SK-N-SH (cell line): ENCODE results near the gene RAB3IP. TPM values are rescaled to one million over a fixed set of nuclear protein-coding genes. Genes with fewer than 3 reads are reported as not detected.

Experiments used
- CTCF ChIA-PET: fragments of 300-600, 350-600 bp; formaldehyde crosslinking; extraction: SDS; loops from one replicate; lab custom pipeline; 2021; lab: Yijun Ruan, JAX
- POLR2A ChIA-PET: fragments of 350-600 bp; sonication (Branson Sonifier 250); formaldehyde crosslinking; extraction: SDS; loops from one replicate; lab custom pipeline; 2020; ENCODE audit warnings: antibody characterized with exemption, inconsistent platforms; lab: Yijun Ruan, JAX
- DNase-seq: peaks from one replicate; pipeline ENCODE4 v3.0.0; 2012
- H2AFZ ChIP-seq: fragments of 200-600 bp; sonication (generic); 2 replicates; pipeline ENCODE4 v1.8.1; 2016; ENCODE audit warnings: antibody characterized with exemption, mild to moderate bottlenecking, low read depth
- H3F3A ChIP-seq: fragments of 200-600 bp; sonication (generic); replicated peaks from 2 replicates; pipeline ENCODE3; 2016; ENCODE audit warnings: antibody characterized with exemption, mild to moderate bottlenecking; ENCODE audit not compliant: insufficient read depth
- H3K27ac ChIP-seq, 2 experiments: fragments of 200-500 bp in 1 of 2; fragments of 200-600 bp in 1 of 2; sonication (Bioruptor generic) in 1 of 2; sonication (generic), shearing (Covaris generic) in 1 of 2; 2 replicates each; pipeline versions ENCODE4 v1.5.1 to v1.6.1; 2014 to 2016; ENCODE audit warnings: low read depth in 2 of 2, inconsistent platforms in 1 of 2, low read length in 1 of 2, mild to moderate bottlenecking in 1 of 2, mixed read lengths in 1 of 2
- H3K27me3 ChIP-seq: fragments of 200-600 bp; sonication (generic), shearing (Covaris generic); 2 replicates; pipeline ENCODE4 v1.6.1; 2016; ENCODE audit warnings: mixed run types; ENCODE audit not compliant: insufficient read depth
- H3K36me3 ChIP-seq, 2 experiments: fragments of 200-500 bp in 1 of 2; fragments of 200-600 bp in 1 of 2; sonication (Bioruptor generic) in 1 of 2; sonication (generic) in 1 of 2; replicated peaks in 1 of 2; 2 replicates each; pipeline versions ENCODE3 to v1.5.1; 2014 to 2016; ENCODE audit warnings: low read length in 1 of 2, mild to moderate bottlenecking in 1 of 2; ENCODE audit not compliant: insufficient read depth in 2 of 2, control insufficient read depth in 1 of 2
- H3K4me1 ChIP-seq, 2 experiments: fragments of 200-500 bp in 1 of 2; fragments of 200-600 bp in 1 of 2; sonication (Bioruptor generic) in 1 of 2; sonication (generic), shearing (Covaris generic) in 1 of 2; 2 replicates each; pipeline versions ENCODE4 v1.5.1 to v1.6.1; 2014 to 2016; ENCODE audit warnings: low read depth in 1 of 2, low read length in 1 of 2, mixed run types in 1 of 2; ENCODE audit not compliant: insufficient read depth in 2 of 2, control insufficient read depth in 1 of 2
- H3K4me2 ChIP-seq: fragments of 200-600 bp; sonication (generic), shearing (Covaris generic); 2 replicates; pipeline ENCODE4 v1.6.1; 2017; ENCODE audit warnings: mixed run types
- H3K4me3 ChIP-seq, 2 experiments: fragments of 200-500 bp in 1 of 2; fragments of 200-600 bp in 1 of 2; sonication (Bioruptor generic) in 1 of 2; sonication (generic), shearing (Covaris generic) in 1 of 2; 2 replicates each; pipeline versions ENCODE4 v1.5.1 to v1.8.1; 2014 to 2016; ENCODE audit warnings: low read depth in 2 of 2, inconsistent platforms in 1 of 2, low read length in 1 of 2, mild to moderate bottlenecking in 1 of 2, mixed read lengths in 1 of 2, moderate library complexity in 1 of 2
- H3K79me2 ChIP-seq: fragments of 200-600 bp; sonication (generic); 2 replicates; pipeline ENCODE4 v1.8.1; 2017; ENCODE audit warnings: mild to moderate bottlenecking; ENCODE audit not compliant: insufficient read depth
- H3K9ac ChIP-seq: fragments of 200-600 bp; sonication (generic); 2 replicates; pipeline ENCODE4 v1.6.1; 2017; ENCODE audit warnings: mixed run types
- H3K9me2 ChIP-seq: fragments of 200-600 bp; sonication (generic); 2 replicates; pipeline ENCODE4 v1.6.1; 2017; ENCODE audit warnings: mixed run types
- H3K9me3 ChIP-seq: fragments of 200-600 bp; sonication (generic); 2 replicates; pipeline ENCODE4 v1.6.1; 2017; ENCODE audit warnings: mixed run types, mild to moderate bottlenecking, moderate library complexity
- H4K20me1 ChIP-seq: fragments of 200-600 bp; sonication (generic); 2 replicates; pipeline ENCODE4 v1.6.1; 2017; ENCODE audit warnings: mild to moderate bottlenecking, mixed run types; ENCODE audit not compliant: insufficient read depth
- CHD2 ChIP-seq: fragments of 150-350 bp; IDR thresholded peaks from 2 replicates; pipeline ENCODE4 v1.6.1; 2018; ENCODE audit warnings: low read length; ENCODE audit not compliant: partially characterized antibody
- ELF1 ChIP-seq: IDR thresholded peaks from 2 replicates; pipeline ENCODE4 v1.4.0; 2012
- EP300 ChIP-seq, 2 experiments: IDR thresholded peaks; 2 replicates each; pipeline versions ENCODE4 v1.4.0 to v1.6.1; 2012; ENCODE audit warnings: borderline replicate concordance in 1 of 2, low read depth in 1 of 2, low read length in 1 of 2
- FOXJ3 ChIP-seq: sonication (generic); formaldehyde crosslinking; IDR thresholded peaks from 2 replicates; pipeline ENCODE4 v1.5.1; 2020; ENCODE audit warnings: mild to moderate bottlenecking, missing genetic modification reagents
- GABPA ChIP-seq: IDR thresholded peaks from 2 replicates; pipeline ENCODE4 v1.4.0; 2012; ENCODE audit warnings: low read depth, mild to moderate bottlenecking
- GATA2 ChIP-seq: sonication (generic); formaldehyde crosslinking; IDR thresholded peaks from 2 replicates; pipeline ENCODE4 v1.5.0; 2020; ENCODE audit warnings: mild to moderate bottlenecking, missing genetic modification reagents
- JUND ChIP-seq: IDR thresholded peaks from 2 replicates; pipeline ENCODE4 v1.4.0; 2012
- NRF1 ChIP-seq: IDR thresholded peaks from 2 replicates; pipeline ENCODE4 v1.6.1; 2012; ENCODE audit warnings: low read depth, mild to moderate bottlenecking, low read length
- POLR2AphosphoS5 ChIP-seq: IDR thresholded peaks from 2 replicates; pipeline ENCODE4 v1.6.1; 2012; ENCODE audit warnings: low read depth, low read length
- RAD21 ChIP-seq: IDR thresholded peaks from 2 replicates; pipeline ENCODE4 v1.6.1; 2012; ENCODE audit warnings: mild to moderate bottlenecking, low read length
- SIN3A ChIP-seq: IDR thresholded peaks from 2 replicates; pipeline ENCODE4 v1.6.1; 2012; ENCODE audit warnings: low read depth, mild to moderate bottlenecking, low read length, moderate library complexity, borderline replicate concordance
- SMC3 ChIP-seq: IDR thresholded peaks from 2 replicates; pipeline ENCODE4 v1.6.1; 2012; ENCODE audit warnings: low read depth, low read length, improper control_type of control experiment
- YY1 ChIP-seq: IDR thresholded peaks from 2 replicates; pipeline ENCODE4 v1.4.0; 2012; ENCODE audit warnings: low read depth, mild to moderate bottlenecking
- WGBS: methylation state at CpG from one replicate; pipeline ENCODE4 v1.1.6; 2017; ENCODE audit warnings: low lambda C conversion rate; 5-methylcytosine and 5-hydroxymethylcytosine counted together
- polyA plus RNA-seq, 3 experiments: library from polyadenylated mRNA; depleted of rRNA; stranded (reverse); fragments of >200 nt; gene quantifications; 2 replicates each; pipeline ENCODE4 v1.2.3, GENCODE V29; 2012
- TF ChIP-seq, protein P1 (sequence below): IDR thresholded peaks from 2 replicates; pipeline ENCODE4; 2012
- TF ChIP-seq, protein P2 (sequence below): IDR thresholded peaks from 2 replicates; pipeline ENCODE4 v1.6.1; 2012; ENCODE audit warnings: mild to moderate bottlenecking, low read depth, low read length, moderate library complexity
- TF ChIP-seq, protein P3 (sequence below): fragments of 200-600 bp; sonication (generic); IDR thresholded peaks from 2 replicates; pipeline ENCODE4 v1.6.1; 2017; ENCODE audit warnings: antibody characterized with exemption, mild to moderate bottlenecking, moderate library complexity
- TF ChIP-seq, protein P4 (sequence below): IDR thresholded peaks from 2 replicates; pipeline ENCODE4 v1.4.0; 2012; ENCODE audit warnings: low read depth

The RAB3IP gene
- polyA plus RNA-seq, 1 of the 3 experiments (the other 2 are of a cell fraction) = 5.4 TPM

DNA sequence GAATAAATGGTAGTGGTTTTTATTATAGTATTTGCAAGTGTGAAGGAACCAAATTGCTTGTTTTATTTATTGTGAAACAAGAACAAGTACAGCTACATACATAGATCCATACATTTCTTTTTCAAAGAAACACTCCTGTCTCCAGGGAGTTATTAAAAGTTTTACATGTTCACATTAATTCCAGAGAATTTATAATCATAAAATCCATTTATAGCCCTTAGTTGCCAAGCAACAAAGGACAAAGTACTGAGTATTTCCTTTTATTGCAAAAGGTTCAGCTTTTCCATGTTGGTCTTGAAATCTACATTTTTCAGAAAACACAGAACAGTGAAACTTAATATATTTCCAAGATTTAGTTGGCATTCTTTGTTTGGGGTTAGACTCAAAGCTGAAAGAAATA, 95.9 kb downstream of the RAB3IP start:
- no peaks in the 10 kb centered on the region for H3K79me2 ChIP-seq
- no peak for DNase-seq
- no peaks in the 10 kb centered on the region for H3K9me3 ChIP-seq
- CTCF ChIA-PET = interaction anchor here (1.1 kb wide), 1 partner anchor 17 kb away, joined by 4 read pairs; no protein-coding TSS in a partner anchor
- no peaks in the 10 kb centered on the region; a peak in 1 of 4 replicates for H3K4me1 ChIP-seq
- H3K4me3 ChIP-seq = no peak overlapping the region
- no peak for TF ChIP-seq SMC3
- TF ChIP-seq CHD2 = no peak
- TF ChIP-seq GABPA = no peak
- TF ChIP-seq, protein P1, sequence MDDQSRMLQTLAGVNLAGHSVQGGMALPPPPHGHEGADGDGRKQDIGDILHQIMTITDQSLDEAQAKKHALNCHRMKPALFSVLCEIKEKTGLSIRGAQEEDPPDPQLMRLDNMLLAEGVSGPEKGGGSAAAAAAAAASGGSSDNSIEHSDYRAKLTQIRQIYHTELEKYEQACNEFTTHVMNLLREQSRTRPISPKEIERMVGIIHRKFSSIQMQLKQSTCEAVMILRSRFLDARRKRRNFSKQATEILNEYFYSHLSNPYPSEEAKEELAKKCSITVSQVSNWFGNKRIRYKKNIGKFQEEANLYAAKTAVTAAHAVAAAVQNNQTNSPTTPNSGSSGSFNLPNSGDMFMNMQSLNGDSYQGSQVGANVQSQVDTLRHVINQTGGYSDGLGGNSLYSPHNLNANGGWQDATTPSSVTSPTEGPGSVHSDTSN = no peak
- no peak for TF ChIP-seq FOXJ3
- TF ChIP-seq POLR2AphosphoS5 = no peak
- TF ChIP-seq, protein P2, sequence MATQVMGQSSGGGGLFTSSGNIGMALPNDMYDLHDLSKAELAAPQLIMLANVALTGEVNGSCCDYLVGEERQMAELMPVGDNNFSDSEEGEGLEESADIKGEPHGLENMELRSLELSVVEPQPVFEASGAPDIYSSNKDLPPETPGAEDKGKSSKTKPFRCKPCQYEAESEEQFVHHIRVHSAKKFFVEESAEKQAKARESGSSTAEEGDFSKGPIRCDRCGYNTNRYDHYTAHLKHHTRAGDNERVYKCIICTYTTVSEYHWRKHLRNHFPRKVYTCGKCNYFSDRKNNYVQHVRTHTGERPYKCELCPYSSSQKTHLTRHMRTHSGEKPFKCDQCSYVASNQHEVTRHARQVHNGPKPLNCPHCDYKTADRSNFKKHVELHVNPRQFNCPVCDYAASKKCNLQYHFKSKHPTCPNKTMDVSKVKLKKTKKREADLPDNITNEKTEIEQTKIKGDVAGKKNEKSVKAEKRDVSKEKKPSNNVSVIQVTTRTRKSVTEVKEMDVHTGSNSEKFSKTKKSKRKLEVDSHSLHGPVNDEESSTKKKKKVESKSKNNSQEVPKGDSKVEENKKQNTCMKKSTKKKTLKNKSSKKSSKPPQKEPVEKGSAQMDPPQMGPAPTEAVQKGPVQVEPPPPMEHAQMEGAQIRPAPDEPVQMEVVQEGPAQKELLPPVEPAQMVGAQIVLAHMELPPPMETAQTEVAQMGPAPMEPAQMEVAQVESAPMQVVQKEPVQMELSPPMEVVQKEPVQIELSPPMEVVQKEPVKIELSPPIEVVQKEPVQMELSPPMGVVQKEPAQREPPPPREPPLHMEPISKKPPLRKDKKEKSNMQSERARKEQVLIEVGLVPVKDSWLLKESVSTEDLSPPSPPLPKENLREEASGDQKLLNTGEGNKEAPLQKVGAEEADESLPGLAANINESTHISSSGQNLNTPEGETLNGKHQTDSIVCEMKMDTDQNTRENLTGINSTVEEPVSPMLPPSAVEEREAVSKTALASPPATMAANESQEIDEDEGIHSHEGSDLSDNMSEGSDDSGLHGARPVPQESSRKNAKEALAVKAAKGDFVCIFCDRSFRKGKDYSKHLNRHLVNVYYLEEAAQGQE = no peak
- TF ChIP-seq YY1 = no peak
- H3K4me2 ChIP-seq = no peak overlapping the region
- H4K20me1 ChIP-seq = no peaks in the 10 kb centered on the region
- H3K27me3 ChIP-seq = no peaks in the 10 kb centered on the region
- POLR2A ChIA-PET = no interaction called here
- H2AFZ ChIP-seq = no peak overlapping the region
- H3F3A ChIP-seq = no peaks in the 10 kb centered on the region
- H3K9ac ChIP-seq = no peak overlapping the region
- H3K27ac ChIP-seq = no peak overlapping the region
- H3K9me2 ChIP-seq = no peaks in the 10 kb centered on the region
- H3K36me3 ChIP-seq = no peaks in the 10 kb centered on the region

DNA sequence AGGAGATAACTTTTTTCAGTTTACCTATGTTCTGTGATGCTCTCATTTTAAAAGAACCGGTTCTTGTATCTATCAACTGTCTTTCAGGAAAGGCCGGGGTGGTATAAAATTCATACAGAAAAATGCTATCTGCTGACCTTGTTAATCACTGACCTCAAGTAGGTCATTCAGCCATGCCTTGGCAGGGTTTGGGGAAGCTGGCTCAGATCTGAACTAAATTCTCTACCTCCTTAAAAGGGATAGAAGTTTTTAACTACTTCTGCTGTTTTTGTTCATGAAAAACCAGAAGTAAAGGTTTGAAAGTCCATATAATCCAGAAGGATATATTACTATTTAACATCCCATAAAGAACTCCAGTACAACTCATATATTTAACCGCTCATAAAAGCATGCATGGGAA, 96.4 kb downstream of the RAB3IP start:
- no peaks in the 10 kb centered on the region for H3K9me3 ChIP-seq
- no peak overlapping the region for H3K4me3 ChIP-seq
- ChIA-PET POLR2A (no interaction called here), CTCF (interaction anchor here (1.0 to 1.1 kb wide), 2 partner anchors 17 to 45 kb away, joined by 3 to 4 read pairs; no protein-coding TSS in a partner anchor)
- no peaks in the 10 kb centered on the region for H3K36me3 ChIP-seq
- H2AFZ ChIP-seq = no peak overlapping the region
- no peaks in the 10 kb centered on the region for H3F3A ChIP-seq
- WGBS = 68% methylated on average over 3 of the region's 3 CpGs
- H3K9me2 ChIP-seq = no peaks in the 10 kb centered on the region
- no peak overlapping the region for H3K27ac ChIP-seq
- DNase-seq = no peak
- TF ChIP-seq EP300 (IDR thresholded peaks at IDR 0.05; ENCODE audit: borderline replicate concordance in 1 of 2, low read depth in 1 of 2, low read length in 1 of 2) = no peak
- TF ChIP-seq, protein P3, sequence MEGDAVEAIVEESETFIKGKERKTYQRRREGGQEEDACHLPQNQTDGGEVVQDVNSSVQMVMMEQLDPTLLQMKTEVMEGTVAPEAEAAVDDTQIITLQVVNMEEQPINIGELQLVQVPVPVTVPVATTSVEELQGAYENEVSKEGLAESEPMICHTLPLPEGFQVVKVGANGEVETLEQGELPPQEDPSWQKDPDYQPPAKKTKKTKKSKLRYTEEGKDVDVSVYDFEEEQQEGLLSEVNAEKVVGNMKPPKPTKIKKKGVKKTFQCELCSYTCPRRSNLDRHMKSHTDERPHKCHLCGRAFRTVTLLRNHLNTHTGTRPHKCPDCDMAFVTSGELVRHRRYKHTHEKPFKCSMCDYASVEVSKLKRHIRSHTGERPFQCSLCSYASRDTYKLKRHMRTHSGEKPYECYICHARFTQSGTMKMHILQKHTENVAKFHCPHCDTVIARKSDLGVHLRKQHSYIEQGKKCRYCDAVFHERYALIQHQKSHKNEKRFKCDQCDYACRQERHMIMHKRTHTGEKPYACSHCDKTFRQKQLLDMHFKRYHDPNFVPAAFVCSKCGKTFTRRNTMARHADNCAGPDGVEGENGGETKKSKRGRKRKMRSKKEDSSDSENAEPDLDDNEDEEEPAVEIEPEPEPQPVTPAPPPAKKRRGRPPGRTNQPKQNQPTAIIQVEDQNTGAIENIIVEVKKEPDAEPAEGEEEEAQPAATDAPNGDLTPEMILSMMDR = no peak
- no peak for TF ChIP-seq GATA2 (CRISPR knock-in tag)
- TF ChIP-seq NRF1 = no peak
- TF ChIP-seq, protein P4, sequence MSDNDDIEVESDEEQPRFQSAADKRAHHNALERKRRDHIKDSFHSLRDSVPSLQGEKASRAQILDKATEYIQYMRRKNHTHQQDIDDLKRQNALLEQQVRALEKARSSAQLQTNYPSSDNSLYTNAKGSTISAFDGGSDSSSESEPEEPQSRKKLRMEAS = no peak
- TF ChIP-seq ELF1 = no peak
- TF ChIP-seq RAD21 = no peak
- TF ChIP-seq JUND = no peak
- TF ChIP-seq SIN3A = no peak
- H3K27me3 ChIP-seq = no peaks in the 10 kb centered on the region
- H3K4me1 ChIP-seq = no peaks in the 10 kb centered on the region; a peak in 1 of 4 replicates
- H3K9ac ChIP-seq = no peak overlapping the region
- H4K20me1 ChIP-seq = no peaks in the 10 kb centered on the region
- no peaks in the 10 kb centered on the region for H3K79me2 ChIP-seq
- H3K4me2 ChIP-seq = no peak overlapping the region
